Right cardiac atrium (tissue), 5 donors: ENCODE measurements around the gene KSR2. TPM values are rescaled to one million over a fixed set of nuclear protein-coding genes. Genes with fewer than 3 reads are reported as not detected.

Source experiments
- ATAC-seq, 2 donors: fragments of 200-7000 bp; cut with Tn5 transposase; one replicate each; pipeline versions ENCODE4 v1.8.0 to v1.9.1; 2020; ENCODE audit warnings: moderate library complexity in 2 of 2, mild to moderate bottlenecking in 1 of 2
- DNase-seq, 3 donors: peaks; one replicate each; pipeline ENCODE4 v3.0.0-alpha.2; 2020
- H3K27ac ChIP-seq: one replicate; pipeline ENCODE4 v1.5.1; 2013; ENCODE audit warnings: mild to moderate bottlenecking, low read length, control low read depth, moderate library complexity
- H3K27me3 ChIP-seq: one replicate; pipeline ENCODE4 v1.6.1; 2013; ENCODE audit not compliant: control insufficient read depth, insufficient read depth
- H3K4me1 ChIP-seq: one replicate; pipeline ENCODE4 v1.6.1; 2013; ENCODE audit warnings: low read length; ENCODE audit not compliant: control insufficient read depth, insufficient read depth
- H3K4me3 ChIP-seq: one replicate; pipeline ENCODE4 v1.5.1; 2013; ENCODE audit warnings: low read length, control low read depth
- H3K9me3 ChIP-seq: one replicate; pipeline ENCODE4 v1.6.1; 2013; ENCODE audit warnings: low read length; ENCODE audit not compliant: control insufficient read depth
- WGBS: extraction: QIAGEN DNeasy Blood & Tissue Kit; methylation state at CpG from one replicate; pipeline ENCODE4 v1.1.7; 2013; 5-methylcytosine and 5-hydroxymethylcytosine counted together
- intact Hi-C, 4 donors: fragments of 100-400 bp; cut with DNase I; formaldehyde crosslinking; loops; one replicate each; pipeline versions ENCODE4 v1.11.0 to v1.14.0; 2022 to 2023
- polyA plus RNA-seq: library from polyadenylated mRNA; stranded (reverse); fragments of 200-250 nt; gene quantifications from one replicate; pipeline ENCODE4 v1.2.3, GENCODE V29; 2013
- total RNA-seq, 4 donors: library from RNA; stranded (reverse); fragmentation: NEBNext Ultra II Directional; extraction: Animal tissue kit (Norgen Biotek cat#: 25700); gene quantifications; one replicate each; pipeline ENCODE4 v1.2.1, GENCODE V29; 2021
- donor health status: healthy with polysubstance abuse.
- donor health status: DM: no; HTN: yes; CAD: no.
- donor health status: DM: no; HTN: no; CAD: no.
- donor health status: DM: no; HTN: yes; CAD: no; lungs with severe emphysema.
- donor health status: DM: yes; HTN: yes; CAD: no.

KSR2 gene
- total and polyA plus RNA-seq, 5 donors = 0.02 to 0.37 (median 0.03) TPM

DNA sequence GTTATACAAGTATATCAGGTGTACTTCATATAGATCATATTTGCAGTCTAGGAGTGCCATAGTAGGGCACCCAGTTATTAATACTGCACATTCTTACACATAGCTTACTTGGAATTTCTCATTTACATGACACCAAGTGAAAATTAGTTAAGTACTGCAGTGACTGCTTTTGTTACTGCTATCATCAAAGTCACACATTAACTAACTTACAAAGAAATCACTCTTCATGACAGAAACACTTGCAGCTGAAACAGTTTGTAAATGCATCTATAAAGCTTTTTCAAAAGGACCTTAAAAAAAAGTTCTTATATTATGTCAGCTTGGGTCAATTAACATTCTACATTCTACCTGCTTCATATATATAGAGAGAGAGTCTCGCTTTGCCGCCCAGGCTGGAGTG is 29.9 kb upstream of the KSR2 start:
- WGBS = 88% methylated on average over 2 of the region's 2 CpGs
- ATAC-seq (no peak), DNase-seq (no peak)
- no peaks in the 10 kb centered on the region for H3K9me3 ChIP-seq
- no peaks in the 10 kb centered on the region for H3K27me3 ChIP-seq
- no peak overlapping the region for H3K4me3 ChIP-seq
- no peaks in the 10 kb centered on the region for H3K4me1 ChIP-seq
- intact Hi-C loops = no loop called here
- H3K27ac ChIP-seq = no peak overlapping the region

DNA sequence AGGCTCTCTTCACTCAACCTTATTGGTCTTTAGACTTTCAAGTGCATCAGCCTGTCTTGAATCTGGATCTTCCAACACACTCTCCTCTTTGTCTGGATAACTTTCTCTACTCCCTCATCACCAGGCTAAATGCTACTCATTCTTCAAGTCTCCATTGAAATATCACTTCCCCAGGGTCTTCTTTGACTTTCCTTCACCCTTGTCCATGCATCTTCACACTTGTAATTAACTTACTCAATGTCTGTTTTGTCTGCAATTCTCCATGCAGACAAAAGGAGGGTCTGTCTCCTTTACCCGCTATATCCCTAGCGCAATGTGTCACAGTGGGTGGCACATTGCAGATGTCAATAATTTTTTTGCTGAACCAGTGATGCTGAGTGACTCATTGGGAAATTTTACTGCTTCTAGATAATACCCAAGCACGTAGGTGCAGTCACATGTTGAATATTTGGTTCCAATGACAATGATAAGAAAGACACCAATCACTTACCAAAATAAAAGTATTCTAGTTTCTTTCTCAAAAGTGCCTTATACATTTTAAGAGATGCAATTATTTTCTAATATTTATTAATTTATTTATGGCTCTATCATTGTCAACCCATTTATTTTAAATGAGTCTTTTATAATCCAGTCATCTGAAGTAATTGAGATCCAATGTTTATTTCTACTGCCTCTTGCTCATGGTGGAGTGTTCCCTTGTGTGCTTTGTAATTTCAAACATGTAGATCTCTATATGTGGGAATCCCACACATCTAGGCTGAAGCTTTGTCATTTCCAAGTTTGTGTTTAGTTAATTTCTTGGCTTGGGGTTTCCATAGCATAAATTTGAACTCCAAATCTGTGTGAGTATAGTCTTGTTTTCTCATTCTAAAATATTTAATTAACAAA is 26.0 kb upstream of the KSR2 start:
- WGBS = 71% methylated on average over 3 of the region's 3 CpGs
- intact Hi-C loops = no loop called here
- Histone ChIP-seq H3K4me1 (no peaks in the 10 kb centered on the region), H3K4me3 (no peak overlapping the region), H3K27ac (no peak overlapping the region), H3K9me3 (no peaks in the 10 kb centered on the region), H3K27me3 (no peaks in the 10 kb centered on the region)
- ATAC-seq (no peak), DNase-seq (no peak)

- ATAC-seq (no peak), DNase-seq (no peak)
- H3K27ac ChIP-seq = no peak overlapping the region
- no peak overlapping the region for H3K4me3 ChIP-seq
- H3K4me1 ChIP-seq = no peaks in the 10 kb centered on the region
- intact Hi-C loops = no loop called here
- 75% methylated on average over 4 of the region's 4 CpGs for WGBS
- no peaks in the 10 kb centered on the region for H3K27me3 ChIP-seq
- H3K9me3 ChIP-seq = no peaks in the 10 kb centered on the region
Observed at GRCh38 chr12:117986705-117987469, 18.1 kb upstream of the KSR2 start.

DNA sequence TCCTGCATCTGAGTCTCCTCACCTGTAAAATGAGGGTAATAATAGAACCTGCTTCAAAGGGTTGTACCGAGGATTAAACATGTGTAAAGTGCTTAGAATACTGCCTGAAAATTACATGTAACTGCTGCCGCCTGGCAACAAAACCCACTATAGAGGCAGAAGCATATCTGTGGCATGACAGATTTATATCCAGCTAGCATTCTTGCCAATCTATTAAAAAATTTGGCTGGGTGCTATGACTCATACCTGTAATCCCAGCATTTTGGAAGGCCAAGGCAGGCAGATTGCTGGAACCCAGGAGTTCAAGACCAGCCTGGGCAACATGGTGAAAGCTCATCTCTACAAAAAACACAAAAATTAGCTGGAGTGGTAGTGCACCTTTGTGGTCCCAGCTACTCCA is 16.4 kb upstream of the KSR2 start:
- no peak for DNase-seq
- no peak for ATAC-seq
- no peak overlapping the region for H3K4me3 ChIP-seq
- no peaks in the 10 kb centered on the region for H3K4me1 ChIP-seq
- 83% methylated on average over 2 of the region's 2 CpGs for WGBS
- H3K27ac ChIP-seq = no peak overlapping the region
- intact Hi-C loops = no loop called here
- no peaks in the 10 kb centered on the region for H3K27me3 ChIP-seq
- no peaks in the 10 kb centered on the region for H3K9me3 ChIP-seq

DNA sequence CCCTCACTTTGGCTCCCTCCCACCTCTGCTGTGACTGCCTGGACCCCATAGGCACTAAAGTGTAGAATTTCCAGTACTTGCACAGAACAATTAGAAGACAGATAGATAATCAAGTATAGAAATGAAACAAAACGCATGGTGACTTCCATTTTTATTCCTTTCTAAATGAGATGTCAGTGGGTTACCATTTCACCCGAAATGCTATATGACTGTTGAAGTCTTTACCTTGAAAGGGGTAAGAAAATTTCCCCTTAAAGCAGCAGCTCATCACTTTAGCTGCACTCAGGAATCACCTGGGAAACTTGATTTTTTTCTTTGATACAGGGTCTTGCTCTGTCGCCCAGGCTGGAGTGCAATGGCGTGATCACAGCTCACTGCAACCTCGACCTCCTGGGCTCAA is 12.5 kb upstream of the KSR2 start:
- ATAC-seq = no peak
- H3K4me1 ChIP-seq = no peaks in the 10 kb centered on the region
- H3K27me3 ChIP-seq = no peaks in the 10 kb centered on the region
- WGBS = 68% methylated on average over 5 of the region's 5 CpGs
- intact Hi-C loops = no loop called here
- H3K27ac ChIP-seq = no peak overlapping the region
- no peak for DNase-seq
- no peak overlapping the region for H3K4me3 ChIP-seq
- no peaks in the 10 kb centered on the region for H3K9me3 ChIP-seq

DNA sequence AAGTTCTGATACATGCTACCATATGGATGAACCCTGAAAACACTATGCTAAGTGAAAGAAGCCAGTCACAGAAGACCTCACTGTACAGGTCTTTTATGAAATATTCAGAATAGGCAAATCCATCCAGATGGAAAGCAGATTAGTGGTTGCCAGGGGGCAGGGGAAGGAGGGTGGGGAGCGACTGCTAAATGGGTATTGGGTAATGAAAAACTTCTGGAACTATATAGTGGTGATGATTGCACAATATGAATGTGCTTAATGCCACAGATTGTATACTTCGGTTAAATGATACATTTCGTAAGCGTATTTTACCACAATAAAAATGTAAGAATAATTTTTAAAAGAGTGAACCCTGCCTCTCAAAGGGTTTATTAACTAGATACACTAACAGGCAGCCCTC is 11.8 kb upstream of the KSR2 start:
- Histone ChIP-seq H3K4me3 (no peak overlapping the region), H3K9me3 (no peaks in the 10 kb centered on the region), H3K27ac (no peak overlapping the region), H3K27me3 (no peaks in the 10 kb centered on the region), H3K4me1 (no peaks in the 10 kb centered on the region)
- WGBS = 80% methylated on average over 4 of the region's 4 CpGs
- DNase-seq = no peak
- intact Hi-C loops = no loop called here
- no peak for ATAC-seq

GRCh38 chr12:117977373-117977772 is 8.6 kb upstream of the KSR2 start:
- no peak overlapping the region for H3K27ac ChIP-seq
- ATAC-seq = no peak

DNA sequence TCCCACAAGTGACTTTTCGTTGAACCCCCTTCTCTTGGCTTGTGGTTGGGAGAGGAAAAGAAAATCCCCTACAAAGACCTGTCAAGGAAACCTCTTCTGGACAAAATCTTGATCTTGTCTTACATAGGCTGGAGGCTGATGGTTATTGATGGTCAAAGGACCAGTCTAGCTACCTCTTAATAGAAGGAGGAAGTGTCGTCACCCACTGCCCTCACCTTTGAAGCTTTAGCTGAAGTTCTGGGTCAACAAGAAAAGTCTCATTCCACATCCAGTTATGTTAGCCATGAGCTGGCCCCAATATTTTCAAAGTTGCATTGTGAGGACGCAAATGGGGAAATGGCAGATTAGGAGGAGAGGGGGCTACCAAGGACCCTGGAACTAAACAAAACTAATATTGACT is 6.2 kb upstream of the KSR2 start:
- Histone ChIP-seq H3K27me3 (no peaks in the 10 kb centered on the region), H3K27ac (no peak overlapping the region), H3K4me3 (no peak overlapping the region), H3K9me3 (no peaks in the 10 kb centered on the region), H3K4me1 (no peaks in the 10 kb centered on the region)
- DNase-seq (no peak), ATAC-seq (no peak)
- 79% methylated on average over 3 of the region's 3 CpGs for WGBS
- intact Hi-C loops = no loop called here

More at GRCh38 chr12:117977373-117977772, 8.6 kb upstream of the KSR2 start:
- H3K27me3 ChIP-seq = no peaks in the 10 kb centered on the region
- DNase-seq = no peak
- intact Hi-C loops = no loop called here
- H3K4me3 ChIP-seq = no peak overlapping the region
- WGBS = 91% methylated on average over 1 of the region's 1 CpG
- H3K9me3 ChIP-seq = no peaks in the 10 kb centered on the region
- no peaks in the 10 kb centered on the region for H3K4me1 ChIP-seq

DNA sequence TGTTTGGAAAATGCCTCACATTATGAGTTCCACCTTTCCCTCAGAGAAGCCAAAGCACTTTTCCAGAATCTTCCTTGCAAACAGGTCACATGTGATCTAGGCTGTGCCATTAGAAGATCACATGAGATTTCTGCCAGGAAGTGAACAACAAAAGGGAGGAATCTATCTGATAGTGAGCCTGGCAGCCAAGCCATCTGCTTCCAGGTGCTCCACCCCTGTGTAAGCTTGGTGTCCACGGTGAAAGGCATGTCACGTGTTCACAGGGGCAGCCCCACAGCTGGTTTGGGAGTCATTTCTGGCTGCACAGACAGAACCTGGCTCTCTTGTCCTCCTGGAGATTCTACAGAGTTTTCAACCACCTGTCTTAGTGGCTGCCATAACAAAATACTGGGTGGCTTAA is 3.5 kb upstream of the KSR2 start:
- intact Hi-C loops = no loop called here
- H3K27ac ChIP-seq = no peak overlapping the region
- no peaks in the 10 kb centered on the region for H3K27me3 ChIP-seq
- 75% methylated on average over 2 of the region's 2 CpGs for WGBS
- ATAC-seq (no peak), DNase-seq (no peak)
- no peaks in the 10 kb centered on the region for H3K9me3 ChIP-seq
- H3K4me3 ChIP-seq = no peak overlapping the region
- H3K4me1 ChIP-seq = no peaks in the 10 kb centered on the region

DNA sequence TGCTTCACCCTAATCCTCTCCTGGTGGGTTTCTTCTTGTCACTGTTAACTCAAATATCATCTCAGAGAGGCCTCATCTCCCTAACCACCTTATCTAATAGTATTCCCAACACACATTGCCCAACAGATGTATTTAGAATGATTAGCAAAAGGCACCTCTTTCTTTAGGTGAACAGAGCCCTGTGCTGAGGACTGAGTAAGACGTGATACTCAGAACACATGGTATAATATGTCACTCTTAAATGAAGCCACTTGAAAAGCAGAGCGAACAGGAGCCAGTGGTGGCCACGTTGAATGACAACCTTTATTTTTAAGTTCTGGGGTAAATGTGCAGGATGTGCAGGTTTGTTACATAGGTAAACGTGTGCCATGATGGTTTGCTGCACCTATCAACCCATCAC is 1.5 kb upstream of the KSR2 start:
- WGBS = 88% methylated on average over 4 of the region's 4 CpGs
- Histone ChIP-seq H3K9me3 (no peaks in the 10 kb centered on the region), H3K4me3 (no peak overlapping the region), H3K27ac (no peak overlapping the region), H3K27me3 (peaks cover 3% of the 10 kb centered on the region), H3K4me1 (no peaks in the 10 kb centered on the region)
- ATAC-seq (no peak), DNase-seq (no peak)
- intact Hi-C loops = no loop called here

DNA sequence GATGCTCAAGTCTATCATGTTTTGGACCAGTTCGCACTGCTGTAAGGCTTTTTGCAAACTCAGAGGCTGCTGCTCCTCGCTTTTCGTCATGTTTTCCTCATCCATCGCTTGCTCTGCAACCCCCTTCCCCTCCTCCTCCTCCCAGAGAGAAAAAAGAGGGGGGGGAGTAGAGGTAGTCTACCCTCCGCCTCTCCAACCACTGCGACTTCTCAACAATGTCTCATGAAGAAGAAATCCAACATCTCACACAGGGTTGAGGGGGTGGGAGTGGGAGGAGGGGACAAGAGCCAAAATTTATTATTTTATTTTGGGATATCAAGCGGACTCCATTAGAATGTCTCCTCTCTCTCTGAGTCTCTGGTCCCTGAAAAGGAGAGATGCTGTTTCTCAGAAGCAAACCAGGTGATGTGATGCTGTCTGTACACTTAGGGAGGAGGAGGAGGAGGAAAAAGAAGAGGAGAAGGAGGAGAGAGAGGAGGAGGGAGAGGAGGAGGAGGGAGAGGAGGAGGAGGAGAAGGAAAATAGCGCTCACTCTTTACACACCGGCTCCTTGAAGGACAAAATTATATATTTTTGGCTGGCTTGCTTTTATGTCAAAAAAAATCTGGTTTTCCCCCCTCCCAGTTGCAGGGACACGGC is 520 bp downstream of the KSR2 start:
- ATAC-seq (no peak), DNase-seq (no peak)
- no peak overlapping the region for H3K4me3 ChIP-seq
- no peak overlapping the region for H3K27ac ChIP-seq
- 11% methylated on average over 10 of the region's 10 CpGs for WGBS
- H3K27me3 ChIP-seq = peaks cover 3% of the 10 kb centered on the region
- intact Hi-C loops = no loop called here
- no peaks in the 10 kb centered on the region for H3K4me1 ChIP-seq
- H3K9me3 ChIP-seq = no peaks in the 10 kb centered on the region
